K562 (cell line): ENCODE measurements around the gene PAX8. TPM values are rescaled to one million over a fixed set of nuclear protein-coding genes. Genes with fewer than 3 reads are reported as not detected.

Experiments used
- ATAC-seq: fragments of 200-7000 bp; cut with Tn5 transposase; 3 replicates; pipeline ENCODE4 v1.9.1; 2020; ENCODE audit warnings: moderate library complexity
- BruUV-seq: library from RNA; stranded (reverse); fragments of 400-500 nt; replicated peaks from 2 replicates; lab custom pipeline; 2021; lab: Mats Ljungman, UMichigan
- CTCF ChIA-PET: fragments of 300-600 bp; formaldehyde crosslinking; extraction: SDS; loops from one replicate; lab custom pipeline; 2021; ENCODE audit warnings: low intra/inter-chr PET ratio; lab: Yijun Ruan, JAX
- POLR2A ChIA-PET: fragments of 300-600, 350-650 bp; sonication (Branson Sonifier 250); formaldehyde crosslinking; extraction: SDS; loops from one replicate; lab custom pipeline; 2021; ENCODE audit warnings: antibody characterized with exemption, inconsistent platforms; lab: Yijun Ruan, JAX
- DNase-seq, 4 experiments: peaks; one replicate each; pipeline versions ENCODE4 v3.0.0 to v3.0.0-alpha.2; 2011 to 2018; ENCODE audit warnings: low spot score in 3 of 4, mixed read lengths in 3 of 4; ENCODE audit errors: extremely low read depth in 1 of 4
- FAIRE-seq: peaks from 2 replicates; lab custom pipeline; 2011; peaks lifted over from hg19 to GRCh38; lab: Jason Lieb, UNC
- H2AFZ ChIP-seq: 2 replicates; pipeline ENCODE4 v1.6.0; 2011; ENCODE audit warnings: low read depth, low read length, control low read depth, inconsistent platforms
- H3K27ac ChIP-seq: fragments of 200-600 bp; 3 replicates; pipeline ENCODE4 v1.8.0; 2011; ENCODE audit warnings: low read depth, mild to moderate bottlenecking, control low read depth, inconsistent platforms, low read length, moderate library complexity, mixed read lengths; ENCODE audit errors: extremely low read depth
- H3K27me3 ChIP-seq, 2 experiments: fragments of 300-600 bp in 1 of 2; 2 replicates in 1 of 2; 3 replicates in 1 of 2; pipeline versions ENCODE4 v1.6.0 to v1.8.0; 2011; ENCODE audit warnings: inconsistent platforms in 2 of 2, low read length in 2 of 2, mild to moderate bottlenecking in 1 of 2, mixed read lengths in 1 of 2, moderate library complexity in 1 of 2; ENCODE audit not compliant: control insufficient read depth in 2 of 2, insufficient read depth in 2 of 2
- H3K36me3 ChIP-seq: fragments of 300-600 bp; 3 replicates; pipeline ENCODE4 v1.8.0; 2011; ENCODE audit warnings: mild to moderate bottlenecking, low read length, inconsistent platforms; ENCODE audit not compliant: control insufficient read depth, insufficient read depth
- H3K4me1 ChIP-seq, 2 experiments: fragments of 200-600 bp in 1 of 2; replicated peaks in 1 of 2; 2 replicates in 1 of 2; 3 replicates in 1 of 2; pipeline versions ENCODE4 v1.5.1 to v1.8.0; 2011; ENCODE audit warnings: inconsistent platforms in 2 of 2, low read length in 2 of 2, mild to moderate bottlenecking in 1 of 2, mixed read lengths in 1 of 2, moderate library complexity in 1 of 2; ENCODE audit not compliant: control insufficient read depth in 2 of 2, insufficient read depth in 2 of 2
- H3K4me2 ChIP-seq: 2 replicates; pipeline ENCODE4 v1.6.1; 2011; ENCODE audit warnings: low read length, control low read depth, inconsistent platforms, mixed read lengths; ENCODE audit not compliant: insufficient read depth
- H3K4me3 ChIP-seq: fragments of 200-600 bp; sonication (generic), shearing (Covaris generic); 2 replicates; pipeline ENCODE4 v1.5.1; 2016; ENCODE audit warnings: control low read depth, inconsistent platforms
- H3K79me2 ChIP-seq: fragments of 200-600 bp; 3 replicates; pipeline ENCODE4 v1.8.0; 2011; ENCODE audit warnings: low read length, inconsistent platforms; ENCODE audit not compliant: control insufficient read depth, insufficient read depth
- H3K9ac ChIP-seq, 2 experiments: 2 replicates each; pipeline versions ENCODE4 v1.6.0 to v1.6.1; 2011; ENCODE audit warnings: low read depth in 2 of 2, low read length in 2 of 2, control low read depth in 1 of 2, inconsistent platforms in 1 of 2, mild to moderate bottlenecking in 1 of 2, mixed read lengths in 1 of 2; ENCODE audit not compliant: insufficient read depth in 1 of 2
- H3K9me1 ChIP-seq: one replicate; pipeline ENCODE4 v1.6.0; 2011; ENCODE audit warnings: inconsistent platforms, mild to moderate bottlenecking, low read length, moderate library complexity; ENCODE audit not compliant: control insufficient read depth, insufficient read depth
- H3K9me3 ChIP-seq: replicated peaks from 2 replicates; pipeline ENCODE4 v1.5.1; 2011; ENCODE audit warnings: low read depth, low read length, inconsistent platforms; ENCODE audit not compliant: control insufficient read depth, insufficient read depth
- H4K20me1 ChIP-seq: replicated peaks from 2 replicates; pipeline ENCODE4 v1.6.1; 2011; ENCODE audit warnings: low read length, inconsistent platforms, mixed read lengths; ENCODE audit not compliant: control insufficient read depth, insufficient read depth
- ARID2 ChIP-seq: fragments of 450-650 bp; IDR thresholded peaks from 2 replicates; pipeline ENCODE4 v1.6.1; 2017; ENCODE audit warnings: antibody characterized with exemption, mild to moderate bottlenecking
- CHD7 ChIP-seq: fragments of 200-600 bp; sonication (generic); IDR thresholded peaks from one replicate; pipeline ENCODE4 v1.6.1; 2012; ENCODE audit warnings: mild to moderate bottlenecking, low read depth, low read length, inconsistent platforms
- IRF2 ChIP-seq: sonication (generic); formaldehyde crosslinking; IDR thresholded peaks from 2 replicates; pipeline ENCODE4 v1.8.1; 2022; ENCODE audit warnings: mild to moderate bottlenecking, missing genetic modification reagents
- NR3C1 ChIP-seq: sonication (generic); formaldehyde crosslinking; IDR thresholded peaks from 2 replicates; pipeline ENCODE4 v1.8.1; 2022; ENCODE audit warnings: missing genetic modification reagents
- POLR2B ChIP-seq: fragments of 450-650 bp; IDR thresholded peaks from 2 replicates; pipeline ENCODE4 v1.6.1; 2018; ENCODE audit warnings: low read depth; ENCODE audit not compliant: partially characterized antibody
- PRPF4 ChIP-seq: fragments of 200-400 bp; formaldehyde crosslinking; IDR thresholded peaks from one replicate; pipeline ENCODE4 v1.6.1; 2017; ENCODE audit warnings: low read length, low read depth, mild to moderate bottlenecking; ENCODE audit not compliant: insufficient read depth, poor library complexity, severe bottlenecking
- WHSC1 ChIP-seq: IDR thresholded peaks from one replicate; pipeline ENCODE4 v1.6.1; 2012; ENCODE audit warnings: low read length, control low read depth, inconsistent platforms
- ZEB2 ChIP-seq: fragments of 450-650 bp; IDR thresholded peaks from 2 replicates; pipeline ENCODE4 v1.6.1; 2016
- WGBS: fragments of 100-300 bp; shearing (Covaris generic); methylation state at CpG from one replicate; pipeline ENCODE4 v1.1.6; 2016; ENCODE audit warnings: low coverage, mixed read lengths; ENCODE audit not compliant: insufficient coverage; ENCODE audit errors: missing lambda C conversion rate; 5-methylcytosine and 5-hydroxymethylcytosine counted together
- in situ Hi-C: fragments of 300-500 bp; cut with MboI; formaldehyde crosslinking; loops from 4 replicates; pipeline ENCODE4 v1.15.0; 2018; ENCODE audit warnings: inconsistent platforms, mixed read lengths
- intact Hi-C: fragments of 100-400 bp; cut with micrococcal nuclease; formaldehyde crosslinking; loops from 2 replicates; pipeline ENCODE4 v1.14.2; 2022
- polyA plus RNA-seq, 8 experiments: library from polyadenylated mRNA; depleted of rRNA in 4 of 8; stranded (reverse) in 5 of 8; unstranded in 3 of 8; fragments of >200 nt; fragmentation: Nextera tagmentation in 2 of 8; fragmentation: Illumina TruSeq in 1 of 8; extraction: Ambion mirVana in 2 of 8; extraction: Trizol in 1 of 8; gene quantifications; 2 replicates each; pipeline versions ENCODE4 v1.2.1 to v1.2.3, GENCODE V29; 2011 to 2014; ENCODE audit warnings: inconsistent platforms in 1 of 8, missing spikeins in 1 of 8
- total RNA-seq, 7 experiments: library from RNA; depleted of rRNA in 6 of 7; stranded (reverse); fragments of >200 nt in 6 of 7; fragmentation: Illumina TruSeq in 2 of 7; extraction: Trizol in 2 of 7; gene quantifications; 2 replicates each; pipeline versions ENCODE4 v1.2.1 to v1.2.3, GENCODE V29; 2011 to 2021; ENCODE audit warnings: low replicate concordance in 1 of 7

The PAX8 gene
- total and polyA plus RNA-seq, 9 of the 15 experiments (the other 6 are each of a cell fraction or from before 2014, with no cell fraction given) = 0.13 to 2.1 (median 0.51) TPM

- intact Hi-C loops = no loop called here
- POLR2A ChIA-PET = interaction anchor here (0.6 to 0.7 kb wide), 2 partner anchors 15 to 34 kb away, joined by 3 read pairs; no protein-coding TSS in a partner anchor
Measured at GRCh38 chr2:113237604-113238160, 41.0 kb downstream of the PAX8 start.

More at GRCh38 chr2:113237604-113238160, 41.0 kb downstream of the PAX8 start:
- in situ Hi-C loops = no loop called here
- no peak overlapping the region for H3K4me2 ChIP-seq
- peaks cover 6% of the 10 kb centered on the region for H3K9me1 ChIP-seq
- no peak overlapping the region for H2AFZ ChIP-seq
- no peak for TF ChIP-seq POLR2B
- no peak for TF ChIP-seq NR3C1 (CRISPR knock-in tag)
- TF ChIP-seq IRF2 (CRISPR knock-in tag) = no peak
- TF ChIP-seq ARID2 = no peak
- no peak for TF ChIP-seq CHD7
- no peak for TF ChIP-seq WHSC1
- TF ChIP-seq PRPF4 = no peak
- no peak for TF ChIP-seq ZEB2
- TF ChIP-seq, all 486 proteins: peak for 0
- ATAC-seq = no peak
- no peaks in the 10 kb centered on the region for H3K27me3 ChIP-seq
- H3K27ac ChIP-seq = no peak overlapping the region
- H3K36me3 ChIP-seq = peaks cover 35% of the 10 kb centered on the region
- no TSS peak for BruUV-seq
- no peak overlapping the region for H3K9ac ChIP-seq
- H4K20me1 ChIP-seq = peaks cover 7% of the 10 kb centered on the region; the same call in 1 of the 2 replicates
- no peaks in the 10 kb centered on the region for H3K9me3 ChIP-seq
- no peak overlapping the region for H3K4me3 ChIP-seq
- H3K4me1 ChIP-seq = peaks cover 36 to 56% of the 10 kb centered on the region in 2 experiments
- CTCF ChIA-PET = no interaction called here
- peaks cover 26% of the 10 kb centered on the region for H3K79me2 ChIP-seq
- FAIRE-seq = no peak
- DNase-seq = no peak
- WGBS = 93% methylated on average over 6 of the region's 9 CpGs
